ENCODE measurements around the gene TNS2.
A peak's percentile ranks its signal among the peaks of the same experiment; 100 is the strongest.

TNS2 gene

DNA sequence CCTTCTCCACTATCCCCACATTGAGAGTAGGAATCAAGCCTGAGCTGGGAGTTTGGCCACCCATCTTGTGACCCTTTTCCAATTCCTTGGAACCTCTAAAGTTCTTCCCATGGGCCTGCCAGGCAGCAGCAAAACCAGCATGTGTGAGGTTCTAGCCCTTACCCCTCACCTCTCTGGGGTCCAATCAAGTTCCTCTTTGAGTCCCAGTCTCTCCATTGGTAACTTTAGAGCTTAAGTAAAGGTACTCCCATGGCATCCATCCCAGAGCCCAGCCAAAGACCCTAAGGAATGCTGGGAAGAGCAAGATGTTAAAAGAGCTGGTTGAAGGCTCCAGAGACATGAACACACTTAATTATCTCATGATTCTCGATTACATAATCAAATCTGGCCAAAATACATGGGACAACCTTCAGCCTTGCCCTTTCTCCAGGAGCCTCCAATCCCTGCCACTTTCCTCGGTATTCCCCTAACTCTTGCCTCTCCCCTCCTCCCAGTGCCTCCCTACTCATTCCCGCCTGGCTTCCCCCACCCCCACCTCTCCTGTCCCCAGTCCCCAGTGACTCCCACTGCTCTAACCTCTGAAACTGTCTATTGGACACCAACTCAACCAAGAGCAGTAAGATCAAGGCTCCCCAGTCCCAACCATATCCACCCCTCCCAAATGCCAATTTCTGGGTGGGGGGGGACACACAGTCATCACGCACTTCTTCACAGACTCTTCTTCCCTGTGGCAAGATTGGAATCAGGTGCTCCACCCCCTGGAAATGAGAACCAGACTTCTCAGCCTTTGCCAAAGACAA, 4.8 kb upstream of the TNS2 start:
- no peak for DNase-seq

DNA sequence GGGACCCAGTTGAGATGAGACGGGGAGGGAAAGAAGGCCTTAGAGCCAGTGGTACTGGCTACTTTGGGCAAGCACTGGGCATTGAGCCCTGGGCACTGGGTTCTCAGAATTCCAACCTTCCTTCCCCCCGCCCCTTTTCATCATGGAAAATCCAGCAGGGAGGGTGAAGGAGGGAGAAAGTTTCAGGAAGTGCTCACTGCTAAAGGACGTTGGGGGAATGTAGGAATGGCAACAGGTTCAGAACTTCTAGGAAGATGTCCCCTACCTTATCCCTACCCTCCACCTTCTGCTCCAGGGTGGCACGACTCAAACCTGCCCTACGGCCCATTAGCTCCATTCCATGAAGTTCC, 4.2 kb upstream of the TNS2 start:
- no peak for DNase-seq

DNA sequence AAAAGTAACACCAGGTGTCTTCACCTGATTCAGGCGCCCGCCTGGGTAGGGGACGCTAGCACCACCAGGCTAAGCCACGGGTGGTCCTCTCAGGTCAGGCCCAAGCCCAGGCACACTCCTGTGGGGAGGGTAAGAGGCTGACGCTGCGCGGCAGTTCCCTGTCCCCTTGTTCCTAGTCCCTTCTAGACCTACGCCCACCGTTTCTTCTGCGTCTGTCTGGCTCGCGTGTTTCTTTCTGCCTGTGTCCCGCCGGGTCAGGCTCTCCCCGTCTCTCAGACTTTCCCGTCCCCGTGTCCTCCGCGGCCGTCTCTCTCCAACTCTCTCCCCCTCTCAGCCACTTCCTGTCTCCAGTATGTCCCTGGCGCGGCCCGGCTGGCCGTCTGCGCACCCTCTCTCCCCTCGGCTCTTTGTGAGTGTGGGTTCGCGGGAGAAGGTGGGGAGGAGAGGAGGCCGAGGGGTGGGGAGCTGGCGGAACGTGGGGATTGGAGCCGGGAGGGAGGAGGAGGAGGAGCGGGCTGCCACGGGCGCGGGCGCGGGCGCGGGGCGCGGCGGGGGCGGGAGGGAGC, 3.1 kb upstream of the TNS2 start:
- peak; percentile 37 for DNase-seq

DNA sequence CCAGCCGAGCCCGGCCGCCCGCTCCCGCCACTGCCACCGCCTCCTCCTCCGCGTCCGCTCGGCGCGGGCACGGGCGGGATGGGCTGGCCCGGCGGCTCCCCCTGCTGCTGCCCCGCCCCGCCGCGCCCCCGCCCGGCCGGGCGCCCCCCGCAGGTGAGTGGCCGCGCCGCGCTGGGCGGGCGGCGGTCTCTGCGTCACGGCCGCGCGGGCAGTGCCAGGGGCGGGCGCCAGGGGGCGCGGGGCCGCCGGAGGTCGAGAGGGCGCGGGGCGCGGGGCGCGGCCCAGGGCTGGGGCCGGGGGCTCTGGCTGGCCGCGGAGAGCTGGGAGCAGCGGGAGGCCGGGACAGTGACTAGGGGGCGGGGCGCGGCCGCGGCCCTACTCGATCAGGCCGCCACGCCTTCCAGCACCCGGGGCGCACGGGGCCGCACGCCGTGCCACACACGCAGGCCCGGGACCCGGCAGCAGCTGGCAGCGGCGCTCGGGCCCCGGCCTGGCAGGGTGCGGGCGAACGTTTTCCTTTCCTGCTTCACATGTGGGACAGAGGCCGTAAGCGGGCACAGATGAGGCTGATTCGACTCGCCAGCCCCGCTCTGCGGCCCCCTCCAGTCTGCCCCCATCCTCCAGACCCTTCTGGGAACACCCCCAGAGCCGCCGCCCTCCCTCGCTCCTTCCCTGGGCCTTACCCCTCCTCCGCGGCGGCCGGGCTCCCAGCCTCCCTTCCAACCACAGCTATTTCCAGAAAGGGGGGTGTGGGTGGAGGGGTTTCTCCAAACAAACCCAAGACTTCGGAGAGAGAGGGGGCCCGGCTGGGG, 2.4 kb upstream of the TNS2 start:
- peak; percentile 40 for DNase-seq

DNA sequence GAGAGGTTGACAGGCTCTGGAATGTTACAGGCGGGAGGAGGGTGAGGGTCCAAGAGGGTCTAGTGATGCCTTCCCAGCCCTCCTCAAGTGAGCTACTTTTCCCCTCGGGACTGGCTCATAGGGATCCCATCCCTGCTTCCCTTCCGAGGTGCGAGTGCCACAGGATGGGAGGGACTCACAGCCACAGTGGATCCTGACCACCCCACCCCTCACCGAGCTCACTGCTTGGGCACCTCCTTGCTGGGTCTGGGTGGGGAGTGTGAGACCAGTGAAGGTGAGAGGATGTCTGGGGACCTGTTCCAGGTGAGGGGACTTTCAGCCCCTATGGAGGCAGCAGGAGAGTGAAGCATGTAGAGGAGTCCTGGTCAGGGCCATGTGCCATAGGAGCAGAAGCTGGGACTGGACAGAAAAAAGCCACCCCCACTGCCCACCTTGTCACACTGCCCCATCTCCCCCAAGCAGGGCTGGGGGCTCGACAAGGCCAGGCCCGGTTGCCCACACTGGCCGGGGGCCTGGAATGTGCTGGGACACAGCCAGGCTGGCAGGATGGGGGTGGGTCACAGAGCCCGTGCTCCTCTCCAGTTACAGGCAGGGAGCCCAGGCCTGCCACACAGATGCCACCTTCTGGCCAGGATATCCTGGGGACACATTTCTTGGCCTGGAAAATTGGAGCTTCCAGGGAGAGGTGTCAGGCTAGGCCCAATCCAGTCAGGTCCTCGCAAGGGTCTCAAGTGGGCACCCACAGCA, 1.7 kb upstream of the TNS2 start:
- DNase-seq = no peak

DNA sequence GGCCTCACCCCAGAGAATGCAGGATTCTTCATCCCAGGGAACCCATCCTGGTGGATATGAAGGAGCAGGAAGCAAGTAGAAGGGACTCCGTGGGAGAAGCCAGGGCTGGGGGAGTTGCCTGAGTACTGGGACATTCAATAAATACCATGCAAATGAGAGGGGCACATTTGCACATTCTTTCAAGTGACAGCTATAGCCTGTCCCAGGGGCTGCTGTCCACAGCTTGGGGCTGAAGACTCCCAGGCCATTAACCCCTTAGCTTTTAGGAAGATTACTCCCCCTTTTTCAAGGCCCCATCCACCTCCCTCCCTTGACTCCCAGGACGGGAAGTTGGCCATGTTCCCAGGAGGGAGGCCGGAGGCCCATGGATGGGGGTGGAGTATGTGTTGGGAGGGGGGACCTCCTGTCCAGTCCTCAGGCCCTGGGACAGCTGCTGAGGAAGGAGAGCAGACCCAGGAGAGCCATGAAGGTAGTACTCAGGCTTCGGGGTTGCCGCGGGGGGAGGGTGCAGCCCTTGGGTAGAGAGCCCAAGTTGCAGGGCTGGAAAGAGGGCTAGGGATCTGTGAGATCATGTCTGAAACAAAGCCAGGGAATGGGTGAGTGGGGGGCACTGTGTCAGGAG, 974 bp upstream of the TNS2 start:
- DNase-seq = no peak

DNA sequence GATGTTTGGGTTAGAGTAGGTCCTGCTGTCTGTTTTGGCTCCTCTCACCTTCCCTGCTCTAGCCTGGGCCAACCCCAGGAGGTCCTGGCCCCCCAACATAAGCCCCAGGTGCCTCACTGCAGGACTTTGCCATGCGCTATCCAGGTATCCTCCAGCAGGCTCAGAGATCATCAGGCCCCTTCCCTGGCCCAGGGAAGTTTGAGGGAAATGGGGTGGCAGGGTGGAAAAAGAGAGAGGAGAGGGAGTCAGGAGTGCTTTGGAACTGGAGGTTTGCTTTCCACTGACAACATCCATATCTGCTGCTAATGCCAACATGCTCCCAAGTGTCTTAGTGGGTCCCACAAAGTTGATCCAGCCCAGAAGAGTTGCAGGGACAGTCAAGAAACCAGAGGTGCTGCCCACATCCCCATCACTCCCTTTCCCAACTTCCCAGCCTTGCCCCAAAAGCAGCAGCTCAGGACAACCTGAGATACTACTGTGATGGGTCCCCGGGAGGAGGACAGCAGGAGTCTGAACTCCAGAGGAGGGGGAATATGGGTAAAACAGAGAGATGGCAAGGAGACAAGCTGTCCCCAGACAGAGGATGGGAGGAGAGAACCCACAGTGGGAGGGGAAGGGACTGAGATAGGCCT, 677 bp downstream of the TNS2 start:
- no peak for DNase-seq

DNA sequence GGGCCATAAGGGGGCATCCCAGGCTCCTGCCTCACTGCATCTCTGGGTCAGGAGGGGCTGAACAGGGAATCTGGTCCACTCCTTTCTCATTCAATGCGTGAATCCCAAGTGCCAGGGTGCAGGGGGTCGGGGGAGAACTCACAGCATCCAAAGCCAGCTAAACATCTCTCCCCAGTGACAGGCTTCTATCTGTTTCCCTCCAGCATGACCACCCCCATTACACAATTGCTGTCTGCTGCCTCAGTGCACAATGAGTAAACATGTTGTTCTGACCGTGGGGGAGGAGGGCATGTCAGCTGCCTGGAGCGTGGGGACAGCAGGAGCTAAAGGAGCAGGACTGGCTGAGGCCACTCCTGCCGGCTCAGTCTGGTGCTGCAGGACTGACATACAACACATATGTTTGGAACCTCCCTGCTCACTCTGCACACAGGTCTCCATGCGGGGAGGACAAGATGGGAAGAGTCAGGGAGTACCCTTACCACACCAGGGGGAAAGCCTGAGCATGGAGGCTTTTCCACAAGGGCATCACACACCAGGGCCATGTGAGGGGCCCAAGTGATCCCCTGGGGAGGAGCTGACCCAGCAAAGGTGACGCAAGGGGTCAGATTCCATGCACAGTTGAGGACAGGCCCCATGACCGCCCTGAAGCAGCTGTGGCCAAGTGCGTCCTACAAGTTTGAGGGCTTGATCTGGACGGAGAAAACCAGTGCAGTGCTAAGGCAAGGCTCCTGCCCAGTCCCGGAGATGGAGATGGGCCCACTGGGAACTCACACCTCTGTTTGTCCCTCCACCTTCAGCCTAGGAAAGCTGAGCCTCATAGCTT, 1.4 kb downstream of the TNS2 start:
- peak; percentile 81 for DNase-seq

DNA sequence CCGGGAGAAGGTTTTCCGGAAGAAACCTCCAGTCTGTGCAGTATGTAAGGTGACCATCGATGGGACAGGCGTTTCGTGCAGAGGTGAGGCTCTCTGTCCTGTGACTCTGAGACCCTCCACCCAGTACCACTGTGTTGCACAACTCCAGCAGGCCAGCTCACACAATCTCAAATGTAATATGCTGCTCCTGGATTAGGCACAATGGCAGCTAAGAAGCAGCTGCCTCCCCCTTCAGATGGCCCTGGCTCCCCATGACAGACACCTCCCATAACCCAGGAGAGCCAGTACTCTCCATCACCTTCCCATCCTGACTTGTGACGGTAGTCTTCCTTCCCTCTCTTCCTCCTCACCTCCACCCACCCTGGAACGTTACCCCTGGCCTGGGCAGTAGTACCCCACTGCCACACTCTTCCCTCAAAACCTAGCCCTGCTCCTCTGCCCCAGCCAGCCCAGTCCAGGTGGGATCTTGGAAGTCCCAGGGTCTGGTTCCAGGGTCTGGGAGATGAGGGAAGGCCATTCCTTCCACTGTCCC, 2.1 kb downstream of the TNS2 start:
- no peak for DNase-seq

DNA sequence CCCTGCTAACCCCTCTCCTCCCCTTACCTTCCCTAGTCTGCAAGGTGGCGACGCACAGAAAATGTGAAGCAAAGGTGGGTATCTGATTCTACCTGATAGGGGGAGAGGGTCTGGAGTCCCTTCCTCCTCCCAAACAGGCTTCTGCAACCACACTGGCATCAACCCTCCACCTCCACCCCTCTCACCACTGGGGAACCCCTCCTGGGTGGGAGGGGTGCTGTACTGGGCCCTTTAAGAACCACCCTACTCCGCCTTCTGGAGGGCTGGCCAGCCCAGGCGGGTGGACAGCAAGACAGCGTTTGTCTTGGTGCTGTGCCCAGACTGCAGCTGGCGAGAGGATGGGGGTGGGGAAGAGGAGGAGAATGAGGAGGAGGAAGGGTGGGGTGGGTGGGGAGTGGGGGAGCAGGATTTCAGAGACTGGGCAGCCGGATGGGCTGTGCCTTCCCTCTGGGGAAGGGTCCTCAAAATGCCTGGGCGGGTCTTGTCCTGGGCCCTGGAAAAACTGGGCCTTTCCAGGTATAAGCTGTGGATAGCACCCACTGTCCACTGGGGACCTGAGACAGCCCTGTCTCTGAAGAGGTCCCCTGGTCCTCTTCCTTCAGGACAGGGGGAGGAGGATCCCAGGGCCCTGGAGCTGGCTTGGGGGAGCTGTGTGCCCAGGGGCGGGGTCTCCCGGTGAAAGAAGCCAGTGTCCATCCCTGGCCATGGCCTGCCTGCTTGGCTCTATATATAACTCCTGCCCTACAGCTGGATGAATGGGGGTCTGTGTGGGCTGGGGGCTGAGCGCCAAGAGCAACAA, 2.8 kb downstream of the TNS2 start:
- no peak for DNase-seq

DNA sequence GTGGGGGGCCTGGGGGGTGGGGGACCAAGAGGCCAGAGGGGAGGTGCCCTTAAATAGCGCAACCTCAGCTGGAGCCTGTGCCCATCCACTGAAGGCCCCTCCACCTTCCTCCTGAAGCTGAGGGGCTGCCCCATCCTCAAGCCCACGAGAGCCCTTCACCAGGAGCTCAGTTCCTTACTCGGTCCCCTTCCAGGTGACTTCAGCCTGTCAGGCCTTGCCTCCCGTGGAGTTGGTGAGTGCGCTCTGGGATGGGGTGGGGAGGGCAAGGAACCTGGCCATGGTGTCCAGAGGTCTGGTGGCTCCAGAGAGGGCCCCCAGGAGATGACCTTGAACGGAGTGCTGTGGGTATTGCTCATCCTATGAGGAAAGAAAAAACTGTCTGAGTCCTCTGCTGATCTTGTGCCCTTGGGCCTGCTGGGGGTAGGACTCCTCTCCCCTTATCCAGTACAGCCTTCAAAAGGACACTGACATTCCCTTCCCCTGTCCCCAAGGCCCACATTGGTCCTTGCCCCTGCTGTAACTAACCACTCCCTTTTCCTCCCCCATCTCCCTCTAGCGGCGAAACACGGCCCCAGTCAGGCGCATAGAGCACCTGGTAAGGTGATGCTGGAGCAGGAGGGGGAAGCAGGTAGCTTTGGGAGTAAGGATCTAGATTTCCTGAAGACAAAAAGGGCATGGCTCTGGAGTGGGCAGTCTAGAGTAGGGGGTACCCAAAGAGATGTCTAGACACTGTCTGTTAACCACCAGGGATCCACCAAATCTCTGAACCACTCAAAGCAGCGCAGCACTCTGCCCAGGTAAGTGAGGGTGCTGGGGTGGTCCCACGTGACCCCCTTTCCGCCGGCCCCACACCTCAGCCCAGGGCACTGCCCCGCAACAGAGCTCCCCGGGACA, 3.6 kb downstream of the TNS2 start:
- DNase-seq = peak; percentile 32

DNA sequence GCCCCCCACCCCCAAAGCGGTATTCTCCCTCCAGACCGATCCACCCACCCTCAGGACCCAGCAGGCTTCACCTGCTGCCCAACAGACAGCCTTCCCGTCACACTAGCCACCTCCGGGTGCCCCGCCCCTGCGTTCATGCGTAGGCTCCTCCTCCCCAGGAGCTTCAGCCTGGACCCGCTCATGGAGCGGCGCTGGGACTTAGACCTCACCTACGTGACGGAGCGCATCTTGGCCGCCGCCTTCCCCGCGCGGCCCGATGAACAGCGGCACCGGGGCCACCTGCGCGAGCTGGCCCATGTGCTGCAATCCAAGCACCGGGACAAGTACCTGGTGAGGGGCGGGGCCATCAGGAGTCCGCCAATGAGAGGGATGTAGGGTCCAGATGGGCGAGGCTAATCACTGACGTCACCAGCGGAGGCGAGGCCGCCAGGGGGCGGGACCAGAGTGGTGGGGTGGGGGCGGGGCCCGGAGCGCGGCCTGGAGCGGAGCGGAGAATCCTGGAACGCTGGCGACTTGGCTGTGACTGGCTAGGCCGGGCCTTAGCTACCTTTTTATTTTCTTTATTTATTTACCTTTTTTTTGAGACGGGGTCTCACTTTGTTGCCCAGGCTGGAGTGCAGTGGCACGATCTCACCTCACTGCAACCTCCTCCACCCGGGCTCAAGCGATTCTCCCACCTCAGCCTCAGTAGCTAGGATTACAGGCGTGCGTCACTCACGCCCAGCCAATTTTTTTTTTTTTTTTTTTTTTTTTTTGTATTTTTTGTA, 4.4 kb downstream of the TNS2 start:
- peak; percentile 90 for DNase-seq

DNA sequence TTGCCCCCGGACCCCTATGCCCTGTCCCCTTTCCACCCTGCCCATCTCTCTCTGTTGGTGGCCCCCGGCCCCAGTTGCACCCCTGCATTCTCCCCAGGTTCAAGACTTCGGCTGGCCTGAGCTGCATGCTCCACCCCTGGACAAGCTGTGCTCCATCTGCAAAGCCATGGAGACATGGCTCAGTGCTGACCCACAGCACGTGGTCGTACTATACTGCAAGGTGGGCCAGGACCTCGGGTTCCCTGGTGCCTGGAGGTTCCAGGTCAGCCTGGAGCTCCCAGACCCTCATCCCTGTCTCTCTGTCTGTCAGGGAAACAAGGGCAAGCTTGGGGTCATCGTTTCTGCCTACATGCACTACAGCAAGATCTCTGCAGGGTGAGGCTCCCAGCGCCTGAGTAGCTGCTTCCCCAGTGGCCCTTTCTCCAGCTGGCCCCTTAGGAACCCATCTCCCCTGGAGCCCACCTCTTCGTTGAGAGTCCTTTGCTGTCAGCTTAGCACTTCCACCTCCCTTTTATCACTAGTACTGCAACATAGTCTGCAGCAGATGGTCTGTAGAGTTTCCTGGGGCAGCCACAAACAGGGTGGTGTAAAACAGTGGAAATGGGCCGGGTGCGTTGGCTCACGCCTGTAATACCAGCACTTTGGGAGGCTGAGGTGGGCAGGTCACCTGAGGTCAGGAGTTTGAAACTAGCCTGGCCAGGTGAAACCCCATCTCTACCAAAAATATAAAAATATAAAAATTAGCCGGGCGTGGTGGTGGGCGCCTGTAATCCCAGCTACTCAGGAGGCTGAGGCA, 5.8 kb downstream of the TNS2 start:
- DNase-seq = no peak

DNA sequence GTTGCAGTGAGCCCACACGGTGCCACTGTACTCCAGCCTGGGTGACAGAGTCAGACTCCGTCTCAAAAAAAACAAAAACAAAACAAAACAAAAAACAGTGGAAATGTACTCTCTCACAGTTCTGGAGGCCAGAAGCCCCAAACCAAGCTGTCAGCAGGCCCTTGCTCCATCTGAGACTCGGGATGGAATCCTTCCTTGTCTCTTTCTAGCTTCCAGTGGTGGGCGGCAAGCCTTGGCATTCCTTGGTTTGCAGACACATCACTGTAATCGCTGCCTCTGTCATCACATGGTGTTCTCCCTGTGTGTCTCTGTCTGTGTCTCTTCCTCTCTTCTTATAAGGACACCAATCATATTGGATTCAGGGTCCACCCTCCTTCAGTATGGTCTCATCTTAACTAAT, 6.4 kb downstream of the TNS2 start:
- no peak for DNase-seq

DNA sequence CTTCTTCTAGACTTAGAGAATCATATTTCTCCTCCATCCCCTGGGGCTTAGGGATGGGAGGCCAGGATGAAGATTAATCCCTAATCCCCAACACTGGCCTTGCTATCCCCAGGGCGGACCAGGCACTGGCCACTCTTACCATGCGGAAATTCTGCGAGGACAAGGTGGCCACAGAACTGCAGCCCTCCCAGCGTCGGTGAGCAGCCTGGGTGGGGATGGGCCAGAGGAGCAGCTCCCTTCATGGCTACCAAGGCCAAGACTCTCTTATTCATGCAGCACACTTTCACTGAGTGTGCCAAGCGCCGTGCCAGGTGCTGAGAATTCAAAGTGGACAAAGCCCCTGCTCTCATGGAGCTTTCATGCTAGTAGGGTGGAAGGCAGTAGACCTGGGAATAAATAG, 7.0 kb downstream of the TNS2 start:
- no peak for DNase-seq

DNA sequence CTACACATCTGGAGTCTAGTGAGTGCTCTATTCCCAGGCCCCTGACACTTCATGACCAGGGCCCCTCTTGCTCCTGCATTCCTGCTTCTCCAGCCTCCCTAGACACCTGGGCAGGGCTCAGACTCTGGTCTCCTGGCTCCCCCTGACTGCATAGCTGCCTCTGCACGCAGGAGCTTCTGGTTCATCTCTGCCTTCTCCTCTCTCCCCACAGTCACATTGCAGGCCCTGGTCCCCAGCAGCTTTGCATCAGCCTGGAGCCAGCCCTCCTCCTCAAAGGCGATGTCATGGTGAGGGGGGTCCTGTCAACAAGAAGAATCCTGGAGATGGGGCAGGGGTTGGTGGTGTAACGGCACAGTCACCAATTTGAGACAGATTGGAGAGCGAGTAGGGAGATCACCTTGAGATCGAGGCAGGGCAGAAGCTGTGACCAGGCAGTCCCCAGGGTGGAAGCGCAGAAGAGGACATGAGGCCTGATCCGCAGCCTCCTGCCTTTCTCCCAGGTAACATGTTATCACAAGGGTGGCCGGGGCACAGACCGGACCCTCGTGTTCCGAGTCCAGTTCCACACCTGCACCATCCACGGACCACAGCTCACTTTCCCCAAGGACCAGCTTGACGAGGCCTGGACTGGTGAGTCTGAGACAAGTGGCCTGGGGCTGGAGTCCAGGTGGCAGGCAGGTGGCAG, 8.1 kb downstream of the TNS2 start:
- no peak for DNase-seq
